Stimulated activated CD8-positive, alpha-beta memory T cell treated with anti-CD3 and anti-CD28 coated beads, Interleukin-2, amount 100 ng/mL, for 1 hour (primary cell): ENCODE results near the gene KCNB1.

Experiments used
- DNase-seq, 2 donors: peaks; one replicate each; pipeline ENCODE4 v3.0.0-alpha.2; 2020; ENCODE audit warnings: low read depth in 2 of 2

Gene KCNB1

GRCh38 chr20:49482621-49483017, at the start of gene KCNB1:
Gene KCNB1, minus strand, starts transcription at chr20:49482668. Its CDS starts 188 bp downstream, at chr20:49482480.
- no peak for DNase-seq

DNA sequence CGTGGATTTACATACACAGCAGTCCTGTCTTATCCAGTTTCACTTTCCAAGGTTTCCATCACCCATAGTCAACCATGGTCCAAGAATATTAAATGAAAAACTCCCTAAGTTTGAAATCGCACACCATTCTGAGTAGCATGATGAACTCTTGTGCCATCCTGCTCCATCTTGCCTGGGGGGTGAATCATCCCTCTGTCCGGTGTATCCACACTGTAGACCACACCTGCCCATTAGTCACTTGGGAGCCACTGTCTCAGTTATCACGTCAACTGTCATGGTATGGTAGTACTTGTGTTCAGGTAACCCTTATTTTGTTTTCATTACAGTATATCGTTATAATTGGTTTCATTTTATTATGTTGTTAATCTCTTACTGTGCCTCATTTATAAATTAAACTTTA, 47.0 kb upstream of the KCNB1 start:
- DNase-seq, result no peak

DNA sequence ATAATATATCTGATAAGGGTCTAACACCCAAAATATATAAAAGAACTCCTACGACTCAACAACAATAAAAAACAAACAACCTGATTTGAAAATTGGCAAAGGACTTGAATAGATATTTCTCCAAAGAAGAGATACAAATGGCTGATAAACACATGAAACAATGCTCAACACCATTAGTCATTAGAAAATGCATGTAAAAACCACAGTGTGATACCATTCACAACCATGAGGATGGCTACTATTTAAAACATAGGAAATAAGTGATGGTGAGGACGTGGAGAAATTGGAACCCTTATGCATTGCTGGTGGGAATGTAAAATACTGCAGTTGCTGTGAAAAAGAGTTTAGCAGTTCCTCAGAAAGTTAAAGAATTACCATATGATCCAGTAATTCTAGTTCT, 44.1 kb upstream of the KCNB1 start:
- no peak for DNase-seq

DNA sequence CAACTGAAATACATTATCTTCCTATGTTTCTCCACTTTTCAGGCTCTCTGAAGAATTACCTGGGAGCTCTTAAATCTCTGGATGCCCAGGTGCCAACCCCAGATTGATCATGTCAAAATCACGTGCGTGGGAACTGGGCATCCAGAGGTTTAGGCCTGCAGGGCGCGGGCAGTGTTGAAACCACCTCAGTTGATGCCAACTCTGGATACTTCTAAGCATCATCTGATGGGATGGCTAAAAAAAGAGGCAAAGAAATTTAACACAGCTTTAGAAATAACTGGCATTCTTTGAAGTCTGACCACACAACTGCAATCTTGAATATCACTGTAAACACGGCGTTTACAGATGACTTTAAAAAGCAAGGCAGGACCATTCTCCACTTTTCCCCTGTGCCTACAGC, 43.6 kb upstream of the KCNB1 start:
- no peak for DNase-seq

- no peak for DNase-seq
Measured at GRCh38 chr20:49523767-49524360, 41.4 kb upstream of the KCNB1 start.

GRCh38 chr20:49521356-49521755, 38.9 kb upstream of the KCNB1 start:
- DNase-seq, result no peak

DNA sequence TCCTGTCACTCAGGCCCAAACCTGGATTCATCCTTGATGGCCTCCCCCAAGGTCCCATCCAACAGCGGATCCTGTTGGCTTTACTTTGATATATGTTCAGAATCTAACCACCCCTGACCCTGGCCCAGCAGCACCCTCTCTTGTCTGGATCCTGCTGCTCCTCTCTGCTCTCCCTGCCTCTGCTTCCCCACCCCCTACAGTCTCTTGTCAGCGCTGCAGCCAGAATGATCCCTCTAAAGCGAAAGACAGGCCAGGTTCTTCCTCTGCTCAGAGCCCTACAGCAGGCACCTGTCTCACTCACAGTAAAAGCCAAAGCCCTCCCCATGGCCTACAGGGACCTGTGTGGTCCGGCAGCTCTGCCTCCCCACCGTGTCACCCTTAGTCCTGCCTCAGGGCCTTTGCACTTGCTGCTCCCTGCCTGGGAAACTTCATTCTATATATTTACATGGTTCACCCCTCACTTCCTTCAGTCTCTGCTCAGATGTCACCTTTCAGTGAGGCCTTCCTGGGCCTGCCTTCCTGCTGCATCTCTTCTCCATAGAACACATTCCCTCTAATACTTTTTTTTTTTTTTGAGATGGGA, 37.4 kb upstream of the KCNB1 start:
- DNase-seq, result no peak

- no peak for DNase-seq
Measured at GRCh38 chr20:49519212-49519712, 36.8 kb upstream of the KCNB1 start.

GRCh38 chr20:49518576-49518975, 36.1 kb upstream of the KCNB1 start:
- DNase-seq, result no peak

GRCh38 chr20:49517805-49518100, 35.3 kb upstream of the KCNB1 start:
- no peak for DNase-seq

DNA sequence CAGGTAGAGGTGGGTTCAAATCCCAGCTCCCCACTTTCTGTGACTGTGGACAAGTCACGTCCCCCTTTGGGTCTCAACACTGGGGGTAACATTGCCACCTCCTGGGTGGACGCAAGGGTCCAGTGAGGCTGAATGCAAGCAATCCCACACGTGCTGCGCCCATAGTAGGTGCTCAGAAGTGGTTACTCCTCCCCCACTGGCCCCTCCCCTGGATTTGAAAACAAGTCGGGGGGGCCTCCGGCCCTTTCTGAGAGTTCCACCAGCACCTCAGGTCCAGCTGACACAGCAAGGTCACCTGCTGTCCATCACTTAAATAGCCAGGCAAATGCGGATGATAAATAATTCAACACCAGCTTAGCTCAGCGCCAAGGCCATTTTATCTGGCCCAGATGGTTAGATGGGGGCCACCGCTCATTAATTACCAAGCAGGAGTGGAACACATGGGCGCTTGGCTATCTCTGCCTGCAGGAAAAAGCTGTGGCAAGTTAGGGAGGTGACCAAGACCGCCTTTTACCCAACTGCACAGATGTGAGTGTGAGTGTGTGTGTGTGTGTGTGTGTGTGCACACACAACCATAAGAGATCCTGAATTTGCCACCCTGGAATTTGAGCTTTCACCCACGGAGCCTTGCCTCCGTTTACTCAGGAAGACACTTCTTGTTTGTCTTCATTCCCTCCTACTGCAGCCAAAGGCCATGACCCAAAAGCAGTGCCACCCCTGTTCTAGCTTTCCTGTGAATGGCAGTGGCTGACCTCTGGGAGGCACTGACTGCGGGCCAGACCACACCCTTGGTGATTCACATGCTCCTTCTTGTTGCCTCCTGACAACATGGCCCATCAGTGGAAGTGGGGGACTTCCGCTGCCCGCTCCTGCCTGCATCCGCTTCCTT, 34.7 kb upstream of the KCNB1 start:
- no peak for DNase-seq

DNA sequence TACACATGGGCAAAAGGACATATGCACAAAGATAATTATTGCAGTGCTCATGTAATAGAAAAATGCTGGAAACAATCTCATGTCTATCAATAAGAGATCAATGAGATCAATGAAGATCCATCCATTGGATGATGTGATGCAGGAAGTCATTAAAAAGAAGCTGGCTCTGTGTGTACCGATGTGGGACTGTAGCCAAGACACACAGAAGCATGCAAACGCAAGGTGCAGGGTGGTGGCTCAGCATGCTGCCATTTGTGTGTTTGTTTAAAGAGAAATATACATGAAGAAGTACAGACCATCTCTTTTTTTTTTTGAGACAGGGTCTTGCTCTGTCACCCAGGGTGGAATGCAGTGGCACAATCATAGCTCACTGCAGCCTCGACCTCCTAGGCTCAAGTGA, 33.1 kb upstream of the KCNB1 start:
- DNase-seq, result no peak

- no peak for DNase-seq
Measured at GRCh38 chr20:49513517-49513916, 31.0 kb upstream of the KCNB1 start.

DNA sequence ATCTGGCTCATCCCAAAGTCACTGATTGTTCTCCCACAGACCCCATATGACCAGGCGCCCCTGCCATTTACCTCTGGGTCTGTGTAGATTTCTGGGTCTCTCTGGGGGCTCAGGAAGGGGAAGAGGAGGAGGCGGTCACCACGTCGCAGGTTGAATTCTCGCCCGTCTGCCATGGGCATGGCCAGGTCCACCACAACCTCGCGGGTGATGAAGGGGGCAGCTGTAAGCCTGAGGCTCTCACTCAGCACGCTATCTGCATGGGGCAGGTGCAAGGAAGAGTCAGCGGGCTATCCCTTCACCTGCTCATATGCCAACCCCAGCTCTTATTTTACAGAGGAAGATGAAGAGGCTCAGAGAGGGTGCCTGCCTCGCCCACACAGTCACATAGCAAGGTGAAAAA, 30.5 kb upstream of the KCNB1 start:
- no peak for DNase-seq

DNA sequence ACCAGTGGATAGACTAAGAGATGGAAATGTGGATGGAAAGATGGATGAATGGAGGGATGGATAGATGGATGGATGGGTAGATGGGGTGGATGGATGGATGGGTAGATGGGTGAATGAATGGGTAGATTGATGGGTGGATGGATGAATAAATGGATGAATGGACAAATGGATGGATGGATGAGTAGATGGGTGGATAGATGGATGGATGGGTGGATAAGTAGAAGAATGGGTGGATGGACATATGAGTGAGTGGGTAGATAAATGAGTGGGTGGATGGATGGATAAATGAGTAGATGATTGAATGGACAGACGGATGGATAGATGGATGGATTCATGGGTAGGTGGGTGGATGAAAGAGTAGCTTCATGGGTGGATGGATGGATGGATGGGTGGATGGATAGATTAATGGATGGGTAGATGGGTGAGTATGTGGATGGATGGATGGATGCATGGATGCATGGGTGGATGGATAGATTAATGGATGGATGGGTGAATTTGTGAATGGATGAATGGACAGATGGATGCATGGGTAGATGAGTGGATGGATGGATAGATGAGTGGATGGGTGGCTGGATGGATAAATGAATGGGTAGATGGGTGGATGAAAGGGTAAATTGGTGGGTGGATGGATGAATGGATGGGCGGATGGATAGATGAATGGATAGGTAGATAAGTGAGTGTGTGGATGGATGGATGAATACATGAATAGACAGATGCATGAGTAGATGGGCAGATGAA, 29.5 kb upstream of the KCNB1 start:
- no peak for DNase-seq

DNA sequence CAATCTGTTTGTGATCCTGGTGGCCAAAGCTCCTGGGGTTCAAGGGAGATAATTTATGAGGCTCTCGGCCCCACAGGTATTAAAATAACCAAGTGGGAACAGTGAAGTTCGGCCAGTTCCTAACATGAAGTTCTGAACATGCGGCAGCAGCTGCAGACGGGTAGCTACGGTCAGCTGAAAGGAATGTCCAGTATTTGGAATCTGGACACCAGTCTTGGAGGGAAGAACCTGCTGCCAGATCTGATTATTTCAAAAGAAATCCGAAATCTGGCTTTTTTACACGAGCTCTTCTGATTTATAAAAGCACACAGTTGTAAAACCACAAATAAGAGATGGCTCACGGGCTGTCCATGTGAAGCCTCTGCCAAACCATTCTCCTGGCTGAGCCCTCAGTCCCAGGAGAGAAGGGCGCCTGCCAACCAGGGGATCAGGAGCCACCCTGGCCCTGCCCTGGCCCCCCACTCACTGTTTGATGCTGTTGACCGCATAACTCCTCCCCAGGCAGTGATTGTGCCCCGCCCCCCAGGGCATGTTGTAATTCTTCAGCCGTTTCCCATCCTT, 28.2 kb upstream of the KCNB1 start:
- no peak for DNase-seq

DNA sequence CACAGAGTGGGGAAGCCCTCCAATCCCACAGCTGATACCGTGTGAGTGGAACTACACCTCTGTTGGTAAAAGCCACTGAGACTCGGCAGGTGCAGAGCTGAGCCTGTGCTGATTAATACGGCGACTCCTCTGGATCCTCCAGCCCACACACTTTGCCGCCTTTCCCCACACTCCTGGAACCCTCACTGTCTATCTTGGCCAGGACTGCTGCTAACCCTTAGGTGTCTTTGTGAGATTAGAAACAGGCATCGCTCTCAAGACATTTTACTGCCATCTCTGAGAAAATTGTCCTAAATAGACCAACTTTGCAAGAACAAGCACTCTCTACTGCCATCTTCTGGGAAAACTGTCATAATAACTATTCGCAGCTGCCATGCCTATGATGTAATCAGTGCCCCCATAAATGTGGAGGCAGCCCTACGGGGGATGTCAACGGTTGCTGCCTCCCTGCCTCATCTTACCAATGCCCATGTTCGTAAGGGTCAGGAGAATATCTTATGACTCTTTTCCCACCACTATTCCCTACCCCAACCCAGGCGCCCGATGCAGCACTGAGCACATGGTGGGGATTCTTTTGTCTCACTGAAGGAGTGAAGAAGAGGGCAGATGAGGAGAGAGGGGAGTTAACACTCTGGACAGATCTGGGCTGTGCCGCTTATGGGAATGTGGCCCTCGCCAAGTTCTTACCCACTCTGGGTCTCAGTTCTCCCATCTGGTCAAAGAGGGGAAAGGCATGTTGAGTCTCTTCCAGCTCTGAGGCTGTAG, 26.1 kb upstream of the KCNB1 start:
- DNase-seq, result no peak

DNA sequence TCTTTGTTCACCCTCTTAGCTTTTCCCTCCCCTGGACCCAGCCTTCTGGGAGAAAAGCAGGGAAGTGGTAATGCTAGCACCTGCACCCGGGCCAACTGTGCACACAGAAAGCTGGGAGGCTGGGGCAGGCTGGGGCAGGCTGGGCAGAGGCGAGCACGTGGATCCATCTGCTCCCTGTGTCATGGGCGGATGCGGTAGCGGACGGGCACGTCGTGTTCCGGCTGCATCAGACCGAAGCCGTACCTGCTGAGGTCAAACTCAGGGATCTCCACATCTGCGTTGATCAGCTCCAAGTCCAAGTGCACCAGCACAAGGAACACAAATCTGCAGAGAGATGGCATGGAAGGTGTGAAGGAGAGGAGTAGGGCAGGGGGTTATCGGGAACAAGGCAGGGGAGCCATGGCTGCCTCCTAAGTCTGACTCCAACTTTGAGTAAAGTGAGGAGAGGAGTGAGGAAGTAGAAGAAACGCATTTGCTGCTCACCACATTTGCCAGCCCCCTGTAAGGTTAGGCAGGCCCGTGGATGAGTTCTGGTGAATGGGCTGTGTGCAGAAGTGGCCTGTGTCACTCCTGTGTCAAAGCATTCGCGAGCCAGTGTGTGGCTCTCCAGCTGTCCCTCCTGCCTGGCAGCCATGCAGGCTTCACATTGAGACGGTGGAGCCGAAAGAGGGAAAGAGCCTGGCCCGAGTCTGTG, 25.4 kb upstream of the KCNB1 start:
- no peak for DNase-seq

DNA sequence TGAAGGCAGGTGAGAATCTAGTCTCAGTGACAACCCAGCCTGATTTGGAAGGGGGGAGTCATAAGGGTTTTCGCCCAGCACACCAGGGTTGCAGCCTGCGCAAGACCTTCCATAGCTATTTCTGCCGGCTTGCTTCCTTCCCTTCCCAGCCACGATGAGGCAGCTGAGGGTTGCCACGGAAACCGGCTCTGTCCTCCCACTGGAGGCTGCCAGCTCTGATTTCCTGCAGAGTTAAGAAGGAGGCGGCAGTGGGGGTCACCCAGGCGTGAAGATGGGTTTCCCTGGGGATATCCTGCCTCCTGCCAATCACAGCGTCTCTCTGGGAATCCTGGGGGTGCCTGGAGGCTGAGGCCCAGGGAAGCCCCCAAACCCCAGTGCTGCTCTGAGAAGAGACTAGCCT, 23.1 kb upstream of the KCNB1 start:
- DNase-seq, result no peak

DNA sequence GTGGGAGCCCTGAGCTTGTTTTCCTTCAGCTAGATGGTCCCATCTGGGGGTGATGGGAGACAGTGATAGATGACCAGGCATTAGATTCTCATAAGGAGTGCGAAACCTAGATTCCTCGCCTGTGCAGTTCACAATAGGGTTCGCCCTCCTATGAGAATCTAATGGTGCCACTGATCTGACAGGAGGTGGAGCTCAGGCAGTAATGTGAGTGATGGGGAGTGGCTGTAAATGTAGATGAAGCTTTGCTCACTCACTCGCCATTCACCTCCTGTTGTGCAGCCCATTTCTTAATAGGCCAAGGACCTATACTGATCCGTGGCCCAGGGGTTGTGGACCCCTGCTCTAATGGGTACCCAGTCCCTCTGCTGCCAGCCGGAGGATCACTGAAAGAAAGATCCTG, 20.7 kb upstream of the KCNB1 start:
- DNase-seq, result no peak

GRCh38 chr20:49501917-49502316, 19.4 kb upstream of the KCNB1 start:
- no peak for DNase-seq
